ENCODE results near the gene SLC25A38. TPM values are rescaled to one million over a fixed set of nuclear protein-coding genes. Genes with fewer than 3 reads are reported as not detected.

Gene SLC25A38
- total and polyA plus RNA-seq, 9 of the 15 experiments (the other 6 are each of a cell fraction or from before 2014, with no cell fraction given), result 13.5 to 51.1 (median 30.6) TPM

GRCh38 chr3:39378088-39378487 lies 5.1 kb upstream of the SLC25A38 start (continued):
- TF ChIP-seq ZHX1 (conservative IDR thresholded peaks at IDR 0.05; ENCODE audit: low read length), result no peak
- no peak for TF ChIP-seq ATF3 (IDR thresholded peaks at IDR 0.05)
- TF ChIP-seq ATF3 (CRISPR knock-in tag; conservative IDR thresholded peaks at IDR 0.05), result 0 out of 2 replicates have a peak, but pooled peaks have one; percentile 24
- TF ChIP-seq ESRRA (IDR thresholded peaks at IDR 0.05; ENCODE audit: borderline replicate concordance, low read depth), result no peak
- TF ChIP-seq RFX1 (IDR thresholded peaks at IDR 0.05), result no peak
- TF ChIP-seq ARHGAP35 (IDR thresholded peaks at IDR 0.05; ENCODE audit: partially characterized antibody), result no peak
- TF ChIP-seq FOXK1 (CRISPR knock-in tag; IDR thresholded peaks at IDR 0.05; ENCODE audit: borderline replicate concordance), result no peak
- TF ChIP-seq ZKSCAN8 (CRISPR knock-in tag; IDR thresholded peaks at IDR 0.05), result no peak
- no peak for TF ChIP-seq MAFK (IDR thresholded peaks at IDR 0.05; ENCODE audit: low read length)
- no peak for TF ChIP-seq CBX5 (IDR thresholded peaks at IDR 0.05; ENCODE audit: borderline replicate concordance, low read depth)
- no peak for TF ChIP-seq SNIP1 (IDR thresholded peaks at IDR 0.05; ENCODE audit: low read depth)
- no peak for TF ChIP-seq TAF15 (IDR thresholded peaks at IDR 0.05; ENCODE audit: low read depth, low read length)
- no peak for TF ChIP-seq THRA (IDR thresholded peaks at IDR 0.05)
- no peak for TF ChIP-seq RNF2 (IDR thresholded peaks at IDR 0.05)
- TF ChIP-seq KDM1A (IDR thresholded peaks at IDR 0.05), result no peak
- TF ChIP-seq EP400 (IDR thresholded peaks at IDR 0.05), result no peak
- TF ChIP-seq IFI16 (CRISPR knock-in tag; IDR thresholded peaks at IDR 0.05), result no peak
- TF ChIP-seq EWSR1 (IDR thresholded peaks at IDR 0.05; ENCODE audit: borderline replicate concordance, low read depth, partially characterized antibody), result no peak
- no peak for TF ChIP-seq PML (IDR thresholded peaks at IDR 0.05; ENCODE audit: low read length)
- no peak for TF ChIP-seq PBX2 (CRISPR knock-in tag; IDR thresholded peaks at IDR 0.05; ENCODE audit: low read depth)
- 0 out of 2 replicates have a peak, but pooled peaks have one; percentile 18 for TF ChIP-seq PBX2 (tag; conservative IDR thresholded peaks at IDR 0.05; ENCODE audit: low read depth)

Measured in K562 (cell line).